H1 (cell line): ENCODE results near the gene WLS. TPM values are rescaled to one million over a fixed set of nuclear protein-coding genes. Genes with fewer than 3 reads are reported as not detected.

Experiments
- CTCF ChIA-PET: fragments of 300-600 bp; sonication (Branson Sonifier 250); formaldehyde crosslinking; loops from one replicate; lab custom pipeline; 2021; ENCODE audit not compliant: partially characterized antibody; lab: Charles Lee
- POLR2A ChIA-PET: fragments of 300-600 bp; sonication (Branson Sonifier 250); formaldehyde crosslinking; loops from one replicate; lab custom pipeline; 2021; ENCODE audit warnings: inconsistent platforms; ENCODE audit not compliant: partially characterized antibody; lab: Charles Lee
- DNase-seq, 2 experiments: peaks; one replicate each; pipeline versions ENCODE4 v3.0.0 to v3.0.0-alpha.2; 2010 to 2022; ENCODE audit warnings: low spot score in 2 of 2, low read depth in 1 of 2, mixed read lengths in 1 of 2
- FAIRE-seq: peaks from 2 replicates; lab custom pipeline; 2011; peaks lifted over from hg19 to GRCh38; lab: Jason Lieb, UNC
- H2AFZ ChIP-seq: 2 replicates; pipeline ENCODE4 v1.8.1; 2012; ENCODE audit warnings: low read length, inconsistent platforms
- H2AK5ac ChIP-seq: 2 replicates; pipeline ENCODE4 v1.6.1; 2013; ENCODE audit warnings: low read depth, low read length
- H2BK120ac ChIP-seq: replicated peaks from 2 replicates; pipeline ENCODE3; 2013; ENCODE audit warnings: low read depth, low read length, inconsistent platforms
- H2BK12ac ChIP-seq: 2 replicates; pipeline ENCODE4 v1.6.1; 2013; ENCODE audit warnings: low read depth, low read length
- H2BK15ac ChIP-seq: 2 replicates; pipeline ENCODE4 v1.6.1; 2013; ENCODE audit warnings: low read length
- H2BK20ac ChIP-seq: 2 replicates; pipeline ENCODE4 v1.6.1; 2013; ENCODE audit warnings: low read length
- H2BK5ac ChIP-seq: 2 replicates; pipeline ENCODE4 v1.6.1; 2013; ENCODE audit warnings: low read depth, low read length
- H3K14ac ChIP-seq: 2 replicates; pipeline ENCODE4 v1.6.1; 2013; ENCODE audit warnings: inconsistent platforms; ENCODE audit not compliant: insufficient read length
- H3K18ac ChIP-seq: 2 replicates; pipeline ENCODE4 v1.6.1; 2013; ENCODE audit warnings: low read length; ENCODE audit errors: extremely low read depth
- H3K23ac ChIP-seq: 2 replicates; pipeline ENCODE4 v1.6.1; 2013; ENCODE audit warnings: inconsistent platforms; ENCODE audit not compliant: insufficient read length
- H3K23me2 ChIP-seq: 2 replicates; pipeline ENCODE4 v1.6.1; 2013; ENCODE audit warnings: low read depth, low read length
- H3K27ac ChIP-seq: 2 replicates; pipeline ENCODE4 v1.6.1; 2011; ENCODE audit warnings: low read depth, low read length, inconsistent platforms
- H3K27me3 ChIP-seq, 4 experiments: replicated peaks in 1 of 4; 1 replicate in 1 of 4; 2 replicates in 3 of 4; pipeline versions ENCODE4 v1.6.1 to v1.8.1; 2011 to 2013; ENCODE audit warnings: low read length in 3 of 4, mild to moderate bottlenecking in 3 of 4, inconsistent platforms in 2 of 4, mixed read lengths in 2 of 4, moderate library complexity in 1 of 4; ENCODE audit not compliant: control insufficient read depth in 3 of 4, insufficient read depth in 3 of 4; ENCODE audit errors: extremely low read depth in 1 of 4
- H3K36me3 ChIP-seq, 4 experiments: 2 replicates each; pipeline versions ENCODE4 v1.6.1 to v1.8.1; 2011 to 2013; ENCODE audit warnings: mild to moderate bottlenecking in 4 of 4, low read length in 3 of 4, moderate library complexity in 2 of 4, control low read depth in 1 of 4, inconsistent platforms in 1 of 4; ENCODE audit not compliant: insufficient read depth in 4 of 4, control insufficient read depth in 2 of 4
- H3K4ac ChIP-seq: replicated peaks from 2 replicates; pipeline ENCODE3; 2013; ENCODE audit warnings: low read length, low read depth, mixed read lengths, inconsistent platforms; ENCODE audit not compliant: insufficient read length
- H3K4me1 ChIP-seq, 4 experiments: replicated peaks in 1 of 4; 1 replicate in 1 of 4; 2 replicates in 3 of 4; pipeline versions ENCODE4 v1.6.1 to v1.8.1; 2011 to 2013; ENCODE audit warnings: low read length in 3 of 4, inconsistent platforms in 2 of 4, mixed read lengths in 1 of 4; ENCODE audit not compliant: insufficient read depth in 4 of 4, control insufficient read depth in 3 of 4
- H3K4me2 ChIP-seq, 2 experiments: 2 replicates each; pipeline versions ENCODE4 v1.6.1 to v1.8.1; 2011 to 2013; ENCODE audit warnings: low read depth in 2 of 2, low read length in 2 of 2, control low read depth in 1 of 2, inconsistent platforms in 1 of 2, mild to moderate bottlenecking in 1 of 2; ENCODE audit not compliant: insufficient read depth in 1 of 2
- H3K4me3 ChIP-seq, 4 experiments: fragments of 200-600, 300-600 bp in 1 of 4; sonication (generic), shearing (Covaris generic), sonication (Bioruptor Twin) in 1 of 4; 2 replicates each; pipeline versions ENCODE4 v1.5.1 to v1.8.1; 2011 to 2016; ENCODE audit warnings: low read length in 4 of 4, low read depth in 3 of 4, control low read depth in 2 of 4, inconsistent platforms in 2 of 4, mild to moderate bottlenecking in 2 of 4, mixed read lengths in 1 of 4, moderate library complexity in 1 of 4; ENCODE audit not compliant: insufficient read depth in 2 of 4; ENCODE audit errors: extremely low read depth in 1 of 4
- H3K56ac ChIP-seq: replicated peaks from 2 replicates; pipeline ENCODE3; 2013; ENCODE audit warnings: low read depth, mild to moderate bottlenecking, mixed read lengths, low read length, inconsistent platforms; ENCODE audit not compliant: insufficient read length
- H3K79me1 ChIP-seq: 2 replicates; pipeline ENCODE4 v1.6.1; 2013; ENCODE audit warnings: low read depth, low read length, control low read depth
- H3K79me2 ChIP-seq, 2 experiments: 2 replicates each; pipeline versions ENCODE4 v1.6.1 to v1.8.1; 2012 to 2013; ENCODE audit warnings: low read length in 2 of 2, mild to moderate bottlenecking in 2 of 2, inconsistent platforms in 1 of 2; ENCODE audit not compliant: insufficient read depth in 2 of 2, control insufficient read depth in 1 of 2
- H3K9ac ChIP-seq, 4 experiments: replicated peaks in 1 of 4; 1 replicate in 1 of 4; 2 replicates in 3 of 4; pipeline versions ENCODE4 v1.6.1 to v1.8.1; 2011 to 2013; ENCODE audit warnings: low read depth in 3 of 4, low read length in 3 of 4, control low read depth in 2 of 4, mild to moderate bottlenecking in 2 of 4, moderate library complexity in 2 of 4, inconsistent platforms in 1 of 4; ENCODE audit errors: extremely low read depth in 1 of 4
- H3K9me3 ChIP-seq, 2 experiments: 2 replicates each; pipeline versions ENCODE4 v1.6.1 to v1.8.1; 2012 to 2013; ENCODE audit warnings: mild to moderate bottlenecking in 2 of 2, moderate library complexity in 2 of 2, control low read depth in 1 of 2, inconsistent platforms in 1 of 2, low read depth in 1 of 2, low read length in 1 of 2, mixed read lengths in 1 of 2; ENCODE audit not compliant: insufficient read depth in 2 of 2
- H4K20me1 ChIP-seq, 2 experiments: replicated peaks in 1 of 2; 2 replicates each; pipeline versions ENCODE3 to v1.8.1; 2011 to 2013; ENCODE audit warnings: inconsistent platforms in 2 of 2, low read length in 2 of 2, mild to moderate bottlenecking in 1 of 2; ENCODE audit not compliant: insufficient read depth in 2 of 2, control insufficient read depth in 1 of 2
- H4K5ac ChIP-seq: 2 replicates; pipeline ENCODE4 v1.6.1; 2013; ENCODE audit warnings: low read length, low read depth, mixed read lengths, inconsistent platforms; ENCODE audit not compliant: insufficient read length
- H4K8ac ChIP-seq: 2 replicates; pipeline ENCODE4 v1.8.0; 2013; ENCODE audit warnings: mild to moderate bottlenecking, moderate library complexity, low read length, inconsistent platforms; ENCODE audit not compliant: insufficient read depth; ENCODE audit errors: extremely low read depth
- H4K91ac ChIP-seq: replicated peaks from 2 replicates; pipeline ENCODE3; 2013; ENCODE audit warnings: low read length, mixed read lengths, inconsistent platforms; ENCODE audit not compliant: insufficient read length
- EZH2 ChIP-seq: fragments of 200-600 bp; sonication (generic); IDR thresholded peaks from 2 replicates; pipeline ENCODE4 v1.7.1; 2012; ENCODE audit warnings: low read depth, mild to moderate bottlenecking, moderate library complexity, low read length, inconsistent platforms; ENCODE audit not compliant: severe bottlenecking
- FOSL1 ChIP-seq: IDR thresholded peaks from 2 replicates; pipeline ENCODE4 v1.6.1; 2011; ENCODE audit warnings: mild to moderate bottlenecking, low read depth, low read length, moderate library complexity; ENCODE audit not compliant: insufficient read depth
- GTF2F1 ChIP-seq: IDR thresholded peaks from 2 replicates; pipeline ENCODE4 v1.6.1; 2012; ENCODE audit warnings: low read depth, low read length, improper control_type of control experiment, borderline replicate concordance
- MAFK ChIP-seq: IDR thresholded peaks from 2 replicates; pipeline ENCODE4 v1.6.1; 2012; ENCODE audit warnings: low read depth, mild to moderate bottlenecking, improper control_type of control experiment, low read length
- RAD21 ChIP-seq, 2 experiments: IDR thresholded peaks in 1 of 2; conservative IDR thresholded peaks in 1 of 2; 2 replicates each; pipeline ENCODE4 v1.6.1; 2011; ENCODE audit warnings: low read depth in 2 of 2, low read length in 2 of 2, improper control_type of control experiment in 1 of 2, inconsistent platforms in 1 of 2, mild to moderate bottlenecking in 1 of 2, moderate library complexity in 1 of 2
- USF2 ChIP-seq: IDR thresholded peaks from 2 replicates; pipeline ENCODE4 v1.6.1; 2011; ENCODE audit warnings: low read length, improper control_type of control experiment
- WGBS, 2 experiments: shearing (Covaris generic) in 1 of 2; methylation state at CpG; one replicate each; pipeline versions ENCODE4 v1.1.6 to v1.1.7; 2013 to 2015; ENCODE audit warnings: low lambda C conversion rate in 2 of 2, mixed read lengths in 2 of 2, inconsistent platforms in 1 of 2, low coverage in 1 of 2, missing lambda C conversion rate in 1 of 2; ENCODE audit not compliant: insufficient replicate concordance in 2 of 2, insufficient coverage in 1 of 2, insufficient read length in 1 of 2; ENCODE audit errors: extremely low coverage in 1 of 2, missing lambda C conversion rate in 1 of 2; 5-methylcytosine and 5-hydroxymethylcytosine counted together
- polyA plus RNA-seq, 7 experiments: library from polyadenylated mRNA; depleted of rRNA in 3 of 7; stranded (reverse) in 5 of 7; unstranded in 2 of 7; fragments of >200 nt in 5 of 7; fragments of 200-250 nt in 2 of 7; gene quantifications; 1 replicate in 5 of 7; 2 replicates in 1 of 7; 4 replicates in 1 of 7; pipeline versions ENCODE4 v1.2.1 to v1.2.3, GENCODE V29; 2011 to 2013; ENCODE audit warnings: missing spikeins in 2 of 7, mixed read lengths in 2 of 7
- total RNA-seq: library from RNA; stranded (reverse); fragmentation: NEBNext Ultra II Directional; extraction: Animal tissue kit (Norgen Biotek cat#: 25700); gene quantifications from 2 replicates; pipeline ENCODE4 v1.2.1, GENCODE V29; 2021

WLS gene
- total and polyA plus RNA-seq, 2 of the 8 experiments (the other 6 are each of a cell fraction or from before 2014, with no cell fraction given): 1.2 to 2.7 TPM

GRCh38 chr1:68254667-68255226 lies 22.4 kb upstream of the WLS start:
- 84% methylated on average over 3 of the region's 3 CpGs; no CpG with 5 or more reads in 1 of the 2 experiments for WGBS, 2 experiments
- no peak for FAIRE-seq

More at GRCh38 chr1:68254667-68255226, 22.4 kb upstream of the WLS start:
- DNase-seq: no peak
- Histone ChIP-seq H3K4me3 (no peak overlapping the region), H2BK5ac (no peak overlapping the region), H2BK20ac (no peak overlapping the region), H4K91ac (no peak overlapping the region), H3K23ac (no peak overlapping the region), H3K9me3 (no peaks in the 10 kb centered on the region), H3K4me2 (no peak overlapping the region), H3K27me3 (no peaks in the 10 kb centered on the region), H3K18ac (no peak overlapping the region), H3K4me1 (no peaks in the 10 kb centered on the region), H3K79me1 (no peaks in the 10 kb centered on the region), H4K5ac (no peak overlapping the region), H3K23me2 (no peaks in the 10 kb centered on the region), H3K14ac (no peak overlapping the region), H2BK12ac (no peak overlapping the region), H3K79me2 (no peaks in the 10 kb centered on the region), H3K56ac (no peak overlapping the region), H3K9ac (no peak overlapping the region), H3K36me3 (no peaks in the 10 kb centered on the region), H3K4ac (no peak overlapping the region), H2BK120ac (no peak overlapping the region), H4K8ac (no peak overlapping the region), H2AFZ (no peak overlapping the region), H3K27ac (no peak overlapping the region), H4K20me1 (no peaks in the 10 kb centered on the region), H2BK15ac (no peak overlapping the region), H2AK5ac (no peak overlapping the region)
- no peak for TF ChIP-seq FOSL1
- TF ChIP-seq GTF2F1: no peak
- no peak for TF ChIP-seq USF2
- no peak for TF ChIP-seq RAD21 (IDR thresholded peaks at IDR 0.05 in 1 of 2, conservative IDR thresholded peaks at IDR 0.05 in 1 of 2; ENCODE audit: low read depth in 2 of 2, low read length in 2 of 2)
- no peak for TF ChIP-seq MAFK
- TF ChIP-seq EZH2: no peak
- CTCF ChIA-PET: interaction anchor here (0.5 to 1.1 kb wide), 2 partner anchors 108 to 134 kb away, joined by 3 to 5 read pairs; no protein-coding TSS in a partner anchor
- POLR2A ChIA-PET: no interaction called here
